Muscle of leg (tissue), 11 donors: ENCODE data around the gene TANK. TPM values are rescaled to one million over a fixed set of nuclear protein-coding genes. Genes with fewer than 3 reads are reported as not detected.
"Not testable (repeated sequence)": the region's sequence is repeated elsewhere in the genome, so short reads cannot be mapped to it uniquely, and the experiment has no call there.

Experiments used
- DNase-seq: peaks from one replicate; pipeline ENCODE4 v3.0.0; 2013
- H3K27ac ChIP-seq: one replicate; pipeline ENCODE4 v1.5.1; 2013; ENCODE audit warnings: mild to moderate bottlenecking, low read length, control low read depth
- H3K27me3 ChIP-seq: one replicate; pipeline ENCODE4 v1.6.1; 2013; ENCODE audit warnings: low read length; ENCODE audit not compliant: control insufficient read depth, insufficient read depth
- H3K36me3 ChIP-seq: one replicate; pipeline ENCODE4 v1.6.1; 2013; ENCODE audit warnings: low read length; ENCODE audit not compliant: control insufficient read depth, insufficient read depth
- H3K4me1 ChIP-seq: one replicate; pipeline ENCODE4 v1.6.1; 2013; ENCODE audit warnings: low read length; ENCODE audit not compliant: control insufficient read depth, insufficient read depth
- H3K4me3 ChIP-seq: one replicate; pipeline ENCODE4 v1.5.1; 2013; ENCODE audit warnings: low read length, control low read depth
- H3K9me3 ChIP-seq: replicated peaks from 2 replicates; pipeline ENCODE4 v1.6.1; 2013; ENCODE audit warnings: low read depth, low read length; ENCODE audit not compliant: control insufficient read depth
- WGBS: methylation state at CpG from one replicate; pipeline ENCODE4 v1.1.5; 2013; ENCODE audit warnings: missing lambda C conversion rate; ENCODE audit not compliant: insufficient coverage; 5-methylcytosine and 5-hydroxymethylcytosine counted together
- polyA plus RNA-seq, 8 donors: library from polyadenylated mRNA; unstranded; fragments of 120-200 nt; gene quantifications; one replicate each; pipeline versions ENCODE4 v1.2.1 to v1.2.3, GENCODE V29; 2013; ENCODE audit warnings: inconsistent platforms in 1 of 8, low replicate concordance in 1 of 8; ENCODE audit not compliant: insufficient read length in 8 of 8, insufficient read depth in 1 of 8
- total RNA-seq: library from RNA; stranded (reverse); fragments of 120-200 nt; gene quantifications from one replicate; pipeline ENCODE4 v1.2.4, GENCODE V29; 2013

Gene TANK
- total and polyA plus RNA-seq, 9 donors = 22.9 to 33.5 (median 27.0) TPM

GRCh38 chr2:161250864-161251436, 90.7 kb downstream of the TANK start:
- no peak overlapping the region for H3K27ac ChIP-seq
- H3K9me3 ChIP-seq = no peaks in the 10 kb centered on the region
- H3K4me3 ChIP-seq = no peak overlapping the region
- H3K4me1 ChIP-seq = peaks cover 2% of the 10 kb centered on the region
- peak; percentile 16 for DNase-seq
- no CpG with 5 or more reads among the region's 2 CpGs for WGBS
- no peaks in the 10 kb centered on the region for H3K36me3 ChIP-seq
- no peaks in the 10 kb centered on the region for H3K27me3 ChIP-seq

- no peaks in the 10 kb centered on the region for H3K4me1 ChIP-seq
- H3K9me3 ChIP-seq = no peaks in the 10 kb centered on the region
- no peaks in the 10 kb centered on the region for H3K36me3 ChIP-seq
- no peak overlapping the region for H3K4me3 ChIP-seq
- no peak overlapping the region for H3K27ac ChIP-seq
- H3K27me3 ChIP-seq = no peaks in the 10 kb centered on the region
- DNase-seq = no peak
- 97% methylated on average over 3 of the region's 8 CpGs for WGBS
Measured at GRCh38 chr2:161257123-161257952, 97.1 kb downstream of the TANK start.

GRCh38 chr2:161265874-161266273, 105.6 kb downstream of the TANK start:
- Histone ChIP-seq H3K27me3 (no peaks in the 10 kb centered on the region), H3K4me3 (no peak overlapping the region), H3K9me3 (no peaks in the 10 kb centered on the region), H3K27ac (no peak overlapping the region), H3K36me3 (no peaks in the 10 kb centered on the region), H3K4me1 (no peaks in the 10 kb centered on the region)
- WGBS = 96% methylated on average over 10 of the region's 11 CpGs
- DNase-seq = no peak

GRCh38 chr2:161269111-161269510, 108.9 kb downstream of the TANK start:
- peaks cover 8% of the 10 kb centered on the region for H3K9me3 ChIP-seq
- no peak overlapping the region for H3K27ac ChIP-seq
- no peaks in the 10 kb centered on the region for H3K4me1 ChIP-seq
- no peak overlapping the region for H3K4me3 ChIP-seq
- no peaks in the 10 kb centered on the region for H3K27me3 ChIP-seq
- no peaks in the 10 kb centered on the region for H3K36me3 ChIP-seq
- WGBS = no CpG with 5 or more reads among the region's 3 CpGs
- DNase-seq = no peak

GRCh38 chr2:161273038-161273760, 113.0 kb downstream of the TANK start:
- Histone ChIP-seq H3K4me3 (no peak overlapping the region), H3K9me3 (peaks cover 8% of the 10 kb centered on the region), H3K27ac (no peak overlapping the region), H3K36me3 (no peaks in the 10 kb centered on the region), H3K27me3 (no peaks in the 10 kb centered on the region), H3K4me1 (no peaks in the 10 kb centered on the region)
- WGBS = no CpG with 5 or more reads among the region's 5 CpGs
- peak; percentile 41 for DNase-seq

GRCh38 chr2:161278564-161279229, 118.5 kb downstream of the TANK start:
- H3K27ac ChIP-seq, H3K4me3 ChIP-seq, H3K27me3 ChIP-seq, H3K9me3 ChIP-seq, H3K4me1 ChIP-seq, H3K36me3 ChIP-seq: not testable (repeated sequence)
- peak; percentile 5 for DNase-seq
- 78% methylated on average over 6 of the region's 11 CpGs for WGBS

- not testable (repeated sequence) for H3K9me3 ChIP-seq, DNase-seq, H3K4me1 ChIP-seq, H3K27ac ChIP-seq, H3K4me3 ChIP-seq, H3K36me3 ChIP-seq, H3K27me3 ChIP-seq
- whole genome bisulfite sequencing = 40% methylated on average over 1 of the region's 5 CpGs
Measured at GRCh38 chr2:161279230-161279815, 119.1 kb downstream of the TANK start.

GRCh38 chr2:161280906-161281323, 120.7 kb downstream of the TANK start:
- peak; percentile 10 for DNase-seq
- H3K9me3 ChIP-seq, H3K27ac ChIP-seq, H3K4me1 ChIP-seq, H3K36me3 ChIP-seq, H3K4me3 ChIP-seq, H3K27me3 ChIP-seq: not testable (repeated sequence)
- 79% methylated on average over 15 of the region's 18 CpGs for WGBS

GRCh38 chr2:161281615-161282310, 121.5 kb downstream of the TANK start:
- not testable (repeated sequence) for H3K9me3 ChIP-seq, H3K36me3 ChIP-seq, DNase-seq, H3K4me1 ChIP-seq, H3K4me3 ChIP-seq, H3K27ac ChIP-seq, H3K27me3 ChIP-seq
- WGBS = 86% methylated on average over 11 of the region's 11 CpGs
